Measurements from ENCODE around the gene ZNF385A.

DNA sequence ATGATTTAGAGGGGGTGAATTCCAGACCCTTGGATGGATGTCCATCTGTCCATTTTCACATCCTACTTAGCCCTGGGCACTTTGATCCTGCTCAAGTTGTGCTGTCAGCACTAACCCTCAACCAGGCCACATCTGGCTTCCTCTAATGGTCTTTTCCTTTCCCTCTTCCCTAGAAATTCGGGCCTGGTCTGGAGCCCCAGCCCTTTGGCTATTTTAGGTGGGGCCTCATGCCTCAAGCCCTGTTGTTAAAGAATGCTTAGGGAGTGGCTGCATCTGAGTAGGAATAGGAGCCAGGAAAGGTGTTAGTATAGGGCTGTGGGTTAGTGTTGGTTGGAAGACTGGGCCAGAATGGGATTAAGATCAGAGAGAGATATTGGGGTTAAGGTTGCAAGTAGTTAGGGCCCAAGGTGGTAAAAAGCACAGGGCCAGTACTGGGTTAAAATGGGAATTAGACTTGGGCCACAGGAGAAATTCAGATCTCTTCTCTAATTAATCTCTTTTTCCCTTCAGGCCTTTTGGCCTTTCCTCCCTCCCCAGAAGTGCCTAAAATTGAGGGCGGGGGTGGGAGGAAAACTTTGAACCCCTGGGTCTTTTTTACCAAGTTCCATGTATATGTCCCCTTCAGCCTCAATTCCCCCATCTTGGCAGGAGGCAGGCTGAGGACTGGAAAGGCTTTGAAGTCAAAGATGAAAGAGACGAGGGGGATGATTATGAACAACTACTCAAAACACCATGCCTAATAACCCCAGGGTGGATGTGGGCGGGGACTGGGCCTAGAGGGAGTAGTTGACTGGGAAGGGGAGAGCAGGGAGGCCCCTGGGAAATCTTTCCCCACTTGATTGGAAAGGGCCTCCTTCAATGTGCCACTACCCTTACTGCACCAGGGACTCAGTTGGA lies 4.0 kb upstream of the ZNF385A start:
- TF ChIP-seq, protein P1, sequence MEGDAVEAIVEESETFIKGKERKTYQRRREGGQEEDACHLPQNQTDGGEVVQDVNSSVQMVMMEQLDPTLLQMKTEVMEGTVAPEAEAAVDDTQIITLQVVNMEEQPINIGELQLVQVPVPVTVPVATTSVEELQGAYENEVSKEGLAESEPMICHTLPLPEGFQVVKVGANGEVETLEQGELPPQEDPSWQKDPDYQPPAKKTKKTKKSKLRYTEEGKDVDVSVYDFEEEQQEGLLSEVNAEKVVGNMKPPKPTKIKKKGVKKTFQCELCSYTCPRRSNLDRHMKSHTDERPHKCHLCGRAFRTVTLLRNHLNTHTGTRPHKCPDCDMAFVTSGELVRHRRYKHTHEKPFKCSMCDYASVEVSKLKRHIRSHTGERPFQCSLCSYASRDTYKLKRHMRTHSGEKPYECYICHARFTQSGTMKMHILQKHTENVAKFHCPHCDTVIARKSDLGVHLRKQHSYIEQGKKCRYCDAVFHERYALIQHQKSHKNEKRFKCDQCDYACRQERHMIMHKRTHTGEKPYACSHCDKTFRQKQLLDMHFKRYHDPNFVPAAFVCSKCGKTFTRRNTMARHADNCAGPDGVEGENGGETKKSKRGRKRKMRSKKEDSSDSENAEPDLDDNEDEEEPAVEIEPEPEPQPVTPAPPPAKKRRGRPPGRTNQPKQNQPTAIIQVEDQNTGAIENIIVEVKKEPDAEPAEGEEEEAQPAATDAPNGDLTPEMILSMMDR (IDR thresholded peaks at IDR 0.05): no peak
- TF ChIP-seq POLR2AphosphoS5 (IDR thresholded peaks at IDR 0.05; ENCODE audit: low read depth, low read length): no peak
- no peak for TF ChIP-seq REST (IDR thresholded peaks at IDR 0.05; ENCODE audit: insufficient read depth in 1 of 2, low read depth in 2 of 2, low read length in 1 of 2)
- TF ChIP-seq SIN3A (IDR thresholded peaks at IDR 0.05; ENCODE audit: borderline replicate concordance, insufficient read depth, low read depth, low read length): no peak
- no peak for TF ChIP-seq TCF7L2 (IDR thresholded peaks at IDR 0.05; ENCODE audit: low read depth, low read length)

Data from Panc1 (cell line).